ENCODE data around the gene NAXE. TPM values are rescaled to one million over a fixed set of nuclear protein-coding genes. Genes with fewer than 3 reads are reported as not detected.

Gene NAXE
- total and polyA plus RNA-seq, 2 of the 13 experiments (the other 11 are each of a cell fraction or from before 2014, with no cell fraction given), result 39.4 to 59.4 TPM

DNA sequence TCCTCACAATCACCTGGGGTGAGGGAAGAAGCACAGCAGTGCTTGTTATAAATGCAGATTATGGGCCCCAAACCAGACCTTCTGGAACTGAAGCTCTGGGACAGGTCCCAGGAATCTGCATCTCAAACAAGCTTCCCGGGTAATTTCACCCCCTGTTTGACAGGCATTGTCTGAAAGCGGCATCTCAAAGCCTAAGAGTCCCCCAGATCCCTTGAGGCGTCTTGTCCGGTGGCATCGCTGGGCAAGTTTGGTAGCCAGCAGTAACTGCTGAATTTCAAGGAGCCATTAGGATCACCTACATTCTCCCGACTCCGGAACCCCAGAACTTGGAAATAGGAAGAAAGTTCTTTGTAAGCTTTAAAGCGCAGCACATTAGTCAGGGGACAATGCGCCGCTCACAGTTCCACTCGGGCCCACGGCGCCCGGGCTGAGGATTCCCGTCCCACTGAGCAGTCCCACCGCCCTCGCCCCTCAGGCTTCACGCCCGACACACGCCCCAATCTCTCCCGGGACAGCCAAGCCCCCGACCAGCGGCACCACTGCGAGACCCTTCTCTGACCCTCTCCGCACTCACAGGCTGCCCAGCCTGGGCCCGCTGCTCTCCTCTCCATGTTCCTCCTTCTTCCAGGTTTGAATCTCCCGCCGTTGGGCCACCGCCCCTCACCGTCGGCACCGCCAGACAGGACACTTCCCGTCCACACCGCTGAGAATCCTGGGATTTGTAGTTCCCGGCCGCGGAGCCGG is 19.5 kb upstream of the NAXE start, which contains the start of gene IQGAP3 (continued):
- TF ChIP-seq, protein P1, sequence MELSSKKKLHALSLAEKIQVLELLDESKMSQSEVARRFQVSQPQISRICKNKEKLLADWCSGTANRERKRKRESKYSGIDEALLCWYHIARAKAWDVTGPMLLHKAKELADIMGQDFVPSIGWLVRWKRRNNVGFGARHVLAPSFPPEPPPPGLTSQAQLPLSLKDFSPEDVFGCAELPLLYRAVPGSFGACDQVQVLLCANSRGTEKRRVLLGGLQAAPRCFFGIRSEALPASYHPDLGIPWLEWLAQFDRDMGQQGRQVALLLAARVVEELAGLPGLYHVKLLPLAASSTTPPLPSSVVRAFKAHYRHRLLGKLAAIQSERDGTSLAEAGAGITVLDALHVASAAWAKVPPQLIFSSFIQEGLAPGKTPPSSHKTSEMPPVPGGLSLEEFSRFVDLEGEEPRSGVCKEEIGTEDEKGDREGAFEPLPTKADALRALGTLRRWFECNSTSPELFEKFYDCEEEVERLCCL (CRISPR knock-in tag; IDR thresholded peaks at IDR 0.05; ENCODE audit: borderline replicate concordance), result no peak
- TF ChIP-seq SYNCRIP (IDR thresholded peaks at IDR 0.05; ENCODE audit: insufficient read depth, low read depth, low read length), result no peak
- TF ChIP-seq MXI1 (IDR thresholded peaks at IDR 0.05; ENCODE audit: borderline replicate concordance, low read depth, low read length), result peak; percentile 97
- TF ChIP-seq, protein P2, sequence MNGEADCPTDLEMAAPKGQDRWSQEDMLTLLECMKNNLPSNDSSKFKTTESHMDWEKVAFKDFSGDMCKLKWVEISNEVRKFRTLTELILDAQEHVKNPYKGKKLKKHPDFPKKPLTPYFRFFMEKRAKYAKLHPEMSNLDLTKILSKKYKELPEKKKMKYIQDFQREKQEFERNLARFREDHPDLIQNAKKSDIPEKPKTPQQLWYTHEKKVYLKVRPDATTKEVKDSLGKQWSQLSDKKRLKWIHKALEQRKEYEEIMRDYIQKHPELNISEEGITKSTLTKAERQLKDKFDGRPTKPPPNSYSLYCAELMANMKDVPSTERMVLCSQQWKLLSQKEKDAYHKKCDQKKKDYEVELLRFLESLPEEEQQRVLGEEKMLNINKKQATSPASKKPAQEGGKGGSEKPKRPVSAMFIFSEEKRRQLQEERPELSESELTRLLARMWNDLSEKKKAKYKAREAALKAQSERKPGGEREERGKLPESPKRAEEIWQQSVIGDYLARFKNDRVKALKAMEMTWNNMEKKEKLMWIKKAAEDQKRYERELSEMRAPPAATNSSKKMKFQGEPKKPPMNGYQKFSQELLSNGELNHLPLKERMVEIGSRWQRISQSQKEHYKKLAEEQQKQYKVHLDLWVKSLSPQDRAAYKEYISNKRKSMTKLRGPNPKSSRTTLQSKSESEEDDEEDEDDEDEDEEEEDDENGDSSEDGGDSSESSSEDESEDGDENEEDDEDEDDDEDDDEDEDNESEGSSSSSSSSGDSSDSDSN (CRISPR knock-in tag; IDR thresholded peaks at IDR 0.05), result peak; percentile 36; the same call in 1 of the 2 replicates
- no peak for TF ChIP-seq ZNF773 (CRISPR knock-in tag; IDR thresholded peaks at IDR 0.05; ENCODE audit: borderline replicate concordance)
- TF ChIP-seq, protein P3, sequence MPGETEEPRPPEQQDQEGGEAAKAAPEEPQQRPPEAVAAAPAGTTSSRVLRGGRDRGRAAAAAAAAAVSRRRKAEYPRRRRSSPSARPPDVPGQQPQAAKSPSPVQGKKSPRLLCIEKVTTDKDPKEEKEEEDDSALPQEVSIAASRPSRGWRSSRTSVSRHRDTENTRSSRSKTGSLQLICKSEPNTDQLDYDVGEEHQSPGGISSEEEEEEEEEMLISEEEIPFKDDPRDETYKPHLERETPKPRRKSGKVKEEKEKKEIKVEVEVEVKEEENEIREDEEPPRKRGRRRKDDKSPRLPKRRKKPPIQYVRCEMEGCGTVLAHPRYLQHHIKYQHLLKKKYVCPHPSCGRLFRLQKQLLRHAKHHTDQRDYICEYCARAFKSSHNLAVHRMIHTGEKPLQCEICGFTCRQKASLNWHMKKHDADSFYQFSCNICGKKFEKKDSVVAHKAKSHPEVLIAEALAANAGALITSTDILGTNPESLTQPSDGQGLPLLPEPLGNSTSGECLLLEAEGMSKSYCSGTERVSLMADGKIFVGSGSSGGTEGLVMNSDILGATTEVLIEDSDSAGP (CRISPR knock-in tag; IDR thresholded peaks at IDR 0.05; ENCODE audit: borderline replicate concordance), result peak; percentile 76
- no peak for TF ChIP-seq ATAD3A (CRISPR knock-in tag; IDR thresholded peaks at IDR 0.05)
- TF ChIP-seq REPIN1 (CRISPR knock-in tag; IDR thresholded peaks at IDR 0.05; ENCODE audit: borderline replicate concordance, low read depth), result no peak; the same call in 1 of the 2 replicates
- TF ChIP-seq ZNF431 (CRISPR knock-in tag; IDR thresholded peaks at IDR 0.05; ENCODE audit: borderline replicate concordance, low read depth), result no peak
- TF ChIP-seq ZNF3 (CRISPR knock-in tag; IDR thresholded peaks at IDR 0.05), result no peak
- TF ChIP-seq EHMT2 (IDR thresholded peaks at IDR 0.05; ENCODE audit: borderline replicate concordance, low read depth, low read length), result no peak
- TF ChIP-seq HDAC6 (IDR thresholded peaks at IDR 0.05; ENCODE audit: low read depth, low read length), result no peak
- no peak for TF ChIP-seq ZNF772 (CRISPR knock-in tag; IDR thresholded peaks at IDR 0.05)
- TF ChIP-seq, protein P4, sequence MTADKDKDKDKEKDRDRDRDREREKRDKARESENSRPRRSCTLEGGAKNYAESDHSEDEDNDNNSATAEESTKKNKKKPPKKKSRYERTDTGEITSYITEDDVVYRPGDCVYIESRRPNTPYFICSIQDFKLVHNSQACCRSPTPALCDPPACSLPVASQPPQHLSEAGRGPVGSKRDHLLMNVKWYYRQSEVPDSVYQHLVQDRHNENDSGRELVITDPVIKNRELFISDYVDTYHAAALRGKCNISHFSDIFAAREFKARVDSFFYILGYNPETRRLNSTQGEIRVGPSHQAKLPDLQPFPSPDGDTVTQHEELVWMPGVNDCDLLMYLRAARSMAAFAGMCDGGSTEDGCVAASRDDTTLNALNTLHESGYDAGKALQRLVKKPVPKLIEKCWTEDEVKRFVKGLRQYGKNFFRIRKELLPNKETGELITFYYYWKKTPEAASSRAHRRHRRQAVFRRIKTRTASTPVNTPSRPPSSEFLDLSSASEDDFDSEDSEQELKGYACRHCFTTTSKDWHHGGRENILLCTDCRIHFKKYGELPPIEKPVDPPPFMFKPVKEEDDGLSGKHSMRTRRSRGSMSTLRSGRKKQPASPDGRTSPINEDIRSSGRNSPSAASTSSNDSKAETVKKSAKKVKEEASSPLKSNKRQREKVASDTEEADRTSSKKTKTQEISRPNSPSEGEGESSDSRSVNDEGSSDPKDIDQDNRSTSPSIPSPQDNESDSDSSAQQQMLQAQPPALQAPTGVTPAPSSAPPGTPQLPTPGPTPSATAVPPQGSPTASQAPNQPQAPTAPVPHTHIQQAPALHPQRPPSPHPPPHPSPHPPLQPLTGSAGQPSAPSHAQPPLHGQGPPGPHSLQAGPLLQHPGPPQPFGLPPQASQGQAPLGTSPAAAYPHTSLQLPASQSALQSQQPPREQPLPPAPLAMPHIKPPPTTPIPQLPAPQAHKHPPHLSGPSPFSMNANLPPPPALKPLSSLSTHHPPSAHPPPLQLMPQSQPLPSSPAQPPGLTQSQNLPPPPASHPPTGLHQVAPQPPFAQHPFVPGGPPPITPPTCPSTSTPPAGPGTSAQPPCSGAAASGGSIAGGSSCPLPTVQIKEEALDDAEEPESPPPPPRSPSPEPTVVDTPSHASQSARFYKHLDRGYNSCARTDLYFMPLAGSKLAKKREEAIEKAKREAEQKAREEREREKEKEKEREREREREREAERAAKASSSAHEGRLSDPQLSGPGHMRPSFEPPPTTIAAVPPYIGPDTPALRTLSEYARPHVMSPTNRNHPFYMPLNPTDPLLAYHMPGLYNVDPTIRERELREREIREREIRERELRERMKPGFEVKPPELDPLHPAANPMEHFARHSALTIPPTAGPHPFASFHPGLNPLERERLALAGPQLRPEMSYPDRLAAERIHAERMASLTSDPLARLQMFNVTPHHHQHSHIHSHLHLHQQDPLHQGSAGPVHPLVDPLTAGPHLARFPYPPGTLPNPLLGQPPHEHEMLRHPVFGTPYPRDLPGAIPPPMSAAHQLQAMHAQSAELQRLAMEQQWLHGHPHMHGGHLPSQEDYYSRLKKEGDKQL (CRISPR knock-in tag; IDR thresholded peaks at IDR 0.05; ENCODE audit: low read depth), result no peak
- TF ChIP-seq EEA1 (CRISPR knock-in tag; IDR thresholded peaks at IDR 0.05; ENCODE audit: borderline replicate concordance), result no peak
- TF ChIP-seq, protein P5, sequence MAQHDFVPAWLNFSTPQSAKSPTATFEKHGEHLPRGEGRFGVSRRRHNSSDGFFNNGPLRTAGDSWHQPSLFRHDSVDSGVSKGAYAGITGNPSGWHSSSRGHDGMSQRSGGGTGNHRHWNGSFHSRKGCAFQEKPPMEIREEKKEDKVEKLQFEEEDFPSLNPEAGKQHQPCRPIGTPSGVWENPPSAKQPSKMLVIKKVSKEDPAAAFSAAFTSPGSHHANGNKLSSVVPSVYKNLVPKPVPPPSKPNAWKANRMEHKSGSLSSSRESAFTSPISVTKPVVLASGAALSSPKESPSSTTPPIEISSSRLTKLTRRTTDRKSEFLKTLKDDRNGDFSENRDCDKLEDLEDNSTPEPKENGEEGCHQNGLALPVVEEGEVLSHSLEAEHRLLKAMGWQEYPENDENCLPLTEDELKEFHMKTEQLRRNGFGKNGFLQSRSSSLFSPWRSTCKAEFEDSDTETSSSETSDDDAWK (CRISPR knock-in tag; IDR thresholded peaks at IDR 0.05), result no peak

Data from HepG2 (cell line).